GM12878 (cell line): ENCODE measurements around the gene NUDT16. TPM values are rescaled to one million over a fixed set of nuclear protein-coding genes. Genes with fewer than 3 reads are reported as not detected.

Experiments used
- ATAC-seq: fragments of 200-7000 bp; cut with Tn5 transposase; 3 replicates; pipeline ENCODE4 v1.9.1; 2020; ENCODE audit warnings: mild to moderate bottlenecking, moderate library complexity
- BruUV-seq: library from RNA; stranded (reverse); fragments of 400-500 nt; replicated peaks from 2 replicates; lab custom pipeline; 2021; lab: Mats Ljungman, UMichigan
- CTCF ChIA-PET: fragments of 300-600 bp; sonication (Branson Sonifier 250); formaldehyde crosslinking; extraction: SDS; loops from one replicate; lab custom pipeline; 2021; ENCODE audit warnings: inconsistent platforms; lab: Yijun Ruan, JAX
- POLR2A ChIA-PET: fragments of 350-600 bp; formaldehyde crosslinking; extraction: SDS; loops from one replicate; lab custom pipeline; 2021; ENCODE audit warnings: inconsistent platforms; lab: Charles Lee
- RAD21 ChIA-PET: fragments of 300-600 bp; sonication (Branson Sonifier 250); formaldehyde crosslinking; loops from one replicate; lab custom pipeline; 2023; ENCODE audit warnings: antibody characterized with exemption; ENCODE audit not compliant: unreplicated experiment; lab: Charles Lee
- SMC1A ChIA-PET: fragments of 300-600 bp; sonication (Branson Sonifier 250); formaldehyde crosslinking; loops from one replicate; lab custom pipeline; 2023; ENCODE audit not compliant: unreplicated experiment, uncharacterized antibody; lab: Charles Lee
- DNase-seq: peaks from one replicate; pipeline ENCODE4 v3.0.0-alpha.2; 2011; ENCODE audit warnings: low read depth, low spot score
- FAIRE-seq: peaks from 3 replicates; lab custom pipeline; 2011; peaks lifted over from hg19 to GRCh38; lab: Jason Lieb, UNC
- H2AFZ ChIP-seq: 2 replicates; pipeline ENCODE4 v1.6.0; 2011; ENCODE audit warnings: low read depth, low read length, control low read depth; ENCODE audit not compliant: control insufficient read depth
- H3K27ac ChIP-seq: 2 replicates; pipeline ENCODE4 v1.5.1; 2011; ENCODE audit warnings: control low read depth; ENCODE audit not compliant: control insufficient read depth, insufficient read depth
- H3K27me3 ChIP-seq, 2 experiments: replicated peaks in 1 of 2; 2 replicates each; pipeline versions ENCODE4 v1.6.0 to v1.6.1; 2011; ENCODE audit warnings: low read length in 1 of 2; ENCODE audit not compliant: control insufficient read depth in 2 of 2, insufficient read depth in 2 of 2
- H3K36me3 ChIP-seq, 2 experiments: 2 replicates each; pipeline ENCODE4 v1.5.1; 2011; ENCODE audit warnings: low read length in 1 of 2; ENCODE audit not compliant: control insufficient read depth in 2 of 2, insufficient read depth in 2 of 2
- H3K4me1 ChIP-seq: 2 replicates; pipeline ENCODE4 v1.6.1; 2011; ENCODE audit warnings: mild to moderate bottlenecking, low read length, moderate library complexity, mixed read lengths; ENCODE audit not compliant: control insufficient read depth, insufficient read depth
- H3K4me2 ChIP-seq: 2 replicates; pipeline ENCODE4 v1.6.0; 2011; ENCODE audit warnings: control low read depth; ENCODE audit not compliant: control insufficient read depth, insufficient read depth
- H3K4me3 ChIP-seq: fragments of 200-600 bp; sonication (generic); 2 replicates; pipeline ENCODE4 v1.5.1; 2016
- H3K79me2 ChIP-seq: 2 replicates; pipeline ENCODE4 v1.6.0; 2011; ENCODE audit warnings: low read length; ENCODE audit not compliant: control insufficient read depth, insufficient read depth
- H3K9ac ChIP-seq: 2 replicates; pipeline ENCODE4 v1.8.0; 2011; ENCODE audit warnings: low read length, control low read depth, mixed read lengths; ENCODE audit not compliant: control insufficient read depth, insufficient read depth
- H3K9me3 ChIP-seq: replicated peaks from 3 replicates; pipeline ENCODE4 v1.5.1; 2011; ENCODE audit warnings: mild to moderate bottlenecking, low read length; ENCODE audit not compliant: control insufficient read depth, insufficient read depth
- H4K20me1 ChIP-seq: 2 replicates; pipeline ENCODE4 v1.6.0; 2011; ENCODE audit not compliant: control insufficient read depth, insufficient read depth
- CEBPB ChIP-seq, 2 experiments: fragments of 150-350 bp in 1 of 2; IDR thresholded peaks; 2 replicates each; pipeline ENCODE4 v1.6.1; 2012 to 2014; ENCODE audit warnings: low read depth in 2 of 2, low read length in 2 of 2, borderline replicate concordance in 1 of 2, inconsistent platforms in 1 of 2
- CHD1 ChIP-seq: IDR thresholded peaks from 2 replicates; pipeline ENCODE4 v1.6.1; 2012; ENCODE audit warnings: low read depth, low read length, improper control_type of control experiment
- EP300 ChIP-seq, 2 experiments: fragments of 150-350 bp in 1 of 2; IDR thresholded peaks; 2 replicates each; pipeline ENCODE4 v1.6.1; 2011 to 2012; ENCODE audit warnings: low read depth in 2 of 2, low read length in 2 of 2, borderline replicate concordance in 1 of 2, improper control_type of control experiment in 1 of 2, inconsistent platforms in 1 of 2; ENCODE audit not compliant: control insufficient read depth in 1 of 2
- HCFC1 ChIP-seq: fragments of 150-350 bp; IDR thresholded peaks from 2 replicates; pipeline ENCODE4 v1.6.1; 2014; ENCODE audit warnings: low read length
- HDAC2 ChIP-seq: fragments of 200-600 bp; sonication (generic); IDR thresholded peaks from 2 replicates; pipeline ENCODE4 v1.6.1; 2017
- KDM1A ChIP-seq: fragments of 200-600 bp; sonication (generic); IDR thresholded peaks from 2 replicates; pipeline ENCODE4 v1.6.1; 2016; ENCODE audit warnings: borderline replicate concordance
- KLF5 ChIP-seq: fragments of 450-650 bp; IDR thresholded peaks from 2 replicates; pipeline ENCODE4 v1.6.1; 2014; ENCODE audit warnings: mild to moderate bottlenecking; ENCODE audit not compliant: partially characterized antibody
- NFYA ChIP-seq: IDR thresholded peaks from 2 replicates; pipeline ENCODE4 v1.6.1; 2011; ENCODE audit warnings: low read depth, mild to moderate bottlenecking, low read length, improper control_type of control experiment, borderline replicate concordance
- POLR2AphosphoS5 ChIP-seq: IDR thresholded peaks from 2 replicates; pipeline ENCODE4 v1.6.1; 2011; ENCODE audit warnings: mild to moderate bottlenecking, low read length, inconsistent platforms
- RAD51 ChIP-seq: fragments of 450-650 bp; IDR thresholded peaks from 2 replicates; pipeline ENCODE4 v1.6.1; 2016; ENCODE audit warnings: moderate library complexity, mild to moderate bottlenecking, inconsistent platforms
- RUNX3 ChIP-seq: IDR thresholded peaks from 2 replicates; pipeline ENCODE4 v1.6.1; 2012; ENCODE audit warnings: low read length, inconsistent platforms
- SRF ChIP-seq, 2 experiments: IDR thresholded peaks; 2 replicates each; pipeline ENCODE4 v1.6.1; 2011; ENCODE audit warnings: low read depth in 2 of 2, low read length in 2 of 2, mild to moderate bottlenecking in 1 of 2, moderate library complexity in 1 of 2
- WRNIP1 ChIP-seq: IDR thresholded peaks from 2 replicates; pipeline ENCODE4 v1.6.1; 2011; ENCODE audit warnings: low read depth, low read length, improper control_type of control experiment, borderline replicate concordance
- WGBS: methylation state at CpG from one replicate; pipeline ENCODE4 v1.1.6; 2016; ENCODE audit warnings: low lambda C conversion rate; ENCODE audit not compliant: insufficient replicate concordance, insufficient coverage; ENCODE audit errors: missing lambda C conversion rate; 5-methylcytosine and 5-hydroxymethylcytosine counted together
- in situ Hi-C: fragments of 300-500 bp; cut with MboI; formaldehyde crosslinking; loops from 9 replicates; pipeline ENCODE4 v1.14.3; 2018; ENCODE audit warnings: mixed read lengths
- intact Hi-C: fragments of 100-400 bp; cut with micrococcal nuclease; formaldehyde crosslinking; loops from one replicate; pipeline ENCODE4 v1.14.2; 2022; ENCODE audit not compliant: unreplicated experiment
- polyA plus RNA-seq, 11 experiments: library from polyadenylated mRNA; depleted of rRNA in 4 of 11; unstranded in 6 of 11; stranded (reverse) in 5 of 11; fragments of >200 nt; fragmentation: Nextera tagmentation in 4 of 11; fragmentation: Illumina TruSeq in 1 of 11; extraction: Ambion mirVana in 4 of 11; extraction: Trizol in 1 of 11; gene quantifications; 1 replicate in 1 of 11; 2 replicates in 10 of 11; pipeline versions ENCODE4 v1.2.1 to v1.2.3, GENCODE V29; 2011 to 2016; ENCODE audit warnings: inconsistent platforms in 2 of 11, missing spikeins in 2 of 11, low read depth in 1 of 11
- total RNA-seq, 4 experiments: library from RNA; depleted of rRNA in 3 of 4; stranded (reverse); fragments of >200 nt in 3 of 4; fragmentation: Illumina TruSeq in 1 of 4; extraction: Trizol in 1 of 4; gene quantifications; 2 replicates each; pipeline versions ENCODE4 v1.2.1 to v1.2.3, GENCODE V29; 2013 to 2021
- TF ChIP-seq, protein P1 (sequence below): fragments of 150-350 bp; IDR thresholded peaks from 2 replicates; pipeline ENCODE4 v1.6.1; 2014; ENCODE audit warnings: mild to moderate bottlenecking, low read depth, low read length
- TF ChIP-seq, protein P2 (sequence below): IDR thresholded peaks from 2 replicates; pipeline ENCODE4 v1.6.1; 2012; ENCODE audit warnings: low read length, inconsistent platforms
- TF ChIP-seq, protein P3 (sequence below): fragments of 450-650 bp; IDR thresholded peaks from 2 replicates; pipeline ENCODE4 v1.6.1; 2017; ENCODE audit warnings: mild to moderate bottlenecking, moderate library complexity
- TF ChIP-seq, protein P4 (sequence below): fragments of 450-650 bp; IDR thresholded peaks from 2 replicates; pipeline ENCODE4 v1.6.1; 2017; ENCODE audit warnings: mild to moderate bottlenecking, low read depth, inconsistent platforms; ENCODE audit not compliant: poor library complexity, severe bottlenecking

NUDT16 gene
- total and polyA plus RNA-seq, 10 of the 15 experiments (the other 5 are each of a cell fraction or from before 2014, with no cell fraction given): 1.4 to 16.6 (median 10.4) TPM

DNA sequence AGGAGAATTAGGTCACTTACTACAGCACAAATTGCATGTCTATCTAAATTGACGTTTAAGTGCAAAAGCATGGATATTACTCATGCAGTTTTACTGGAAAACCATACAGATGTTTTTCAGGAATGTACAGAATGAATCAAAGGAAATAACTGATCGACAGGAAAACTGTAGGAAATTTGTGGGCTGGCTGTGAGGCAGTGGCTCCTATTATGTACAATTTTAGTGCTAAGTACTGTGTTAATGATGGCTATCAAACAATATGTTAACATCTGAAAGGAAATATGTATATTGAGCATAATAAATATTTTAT lies 6.9 kb downstream of the NUDT16 start:
- no peak overlapping the region for H3K4me3 ChIP-seq
- no peaks in the 10 kb centered on the region; a peak in 1 of 4 replicates for H3K27me3 ChIP-seq
- no peak for ATAC-seq
- BruUV-seq: no TSS peak
- ChIA-PET SMC1A (no interaction called here), POLR2A (no interaction called here), CTCF (no interaction called here), RAD21 (no interaction called here)
- H3K27ac ChIP-seq: no peak overlapping the region
- H3K4me2 ChIP-seq: no peak overlapping the region
- H2AFZ ChIP-seq: no peak overlapping the region
- H3K4me1 ChIP-seq: peaks cover 7% of the 10 kb centered on the region; the same call in 1 of the 2 replicates
- no peaks in the 10 kb centered on the region for H3K9me3 ChIP-seq
- H3K36me3 ChIP-seq: no peaks in the 10 kb centered on the region; a peak in 1 of 4 replicates
- DNase-seq: no peak
- no peak overlapping the region for H3K9ac ChIP-seq
- WGBS: 95% methylated on average over 2 of the region's 2 CpGs
- no peaks in the 10 kb centered on the region for H4K20me1 ChIP-seq
- H3K79me2 ChIP-seq: no peaks in the 10 kb centered on the region
- in situ Hi-C loops: no loop called here
- intact Hi-C loops: no loop called here
- FAIRE-seq: no peak
- TF ChIP-seq RAD51 (no peak), KDM1A (no peak), HDAC2 (no peak), SRF (IDR thresholded peaks at IDR 0.05; ENCODE audit: low read depth in 2 of 2, low read length in 2 of 2) (no peak), CHD1 (no peak), WRNIP1 (no peak), KLF5 (no peak), POLR2AphosphoS5 (no peak), HCFC1 (no peak), EP300 (IDR thresholded peaks at IDR 0.05; ENCODE audit: borderline replicate concordance in 1 of 2, control insufficient read depth in 1 of 2, low read depth in 2 of 2, low read length in 2 of 2) (no peak), NFYA (no peak), RUNX3 (no peak), CEBPB (IDR thresholded peaks at IDR 0.05; ENCODE audit: borderline replicate concordance in 1 of 2, low read depth in 2 of 2, low read length in 2 of 2) (no peak)
- TF ChIP-seq, protein P1, sequence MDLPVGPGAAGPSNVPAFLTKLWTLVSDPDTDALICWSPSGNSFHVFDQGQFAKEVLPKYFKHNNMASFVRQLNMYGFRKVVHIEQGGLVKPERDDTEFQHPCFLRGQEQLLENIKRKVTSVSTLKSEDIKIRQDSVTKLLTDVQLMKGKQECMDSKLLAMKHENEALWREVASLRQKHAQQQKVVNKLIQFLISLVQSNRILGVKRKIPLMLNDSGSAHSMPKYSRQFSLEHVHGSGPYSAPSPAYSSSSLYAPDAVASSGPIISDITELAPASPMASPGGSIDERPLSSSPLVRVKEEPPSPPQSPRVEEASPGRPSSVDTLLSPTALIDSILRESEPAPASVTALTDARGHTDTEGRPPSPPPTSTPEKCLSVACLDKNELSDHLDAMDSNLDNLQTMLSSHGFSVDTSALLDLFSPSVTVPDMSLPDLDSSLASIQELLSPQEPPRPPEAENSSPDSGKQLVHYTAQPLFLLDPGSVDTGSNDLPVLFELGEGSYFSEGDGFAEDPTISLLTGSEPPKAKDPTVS: no peak
- TF ChIP-seq, protein P2, sequence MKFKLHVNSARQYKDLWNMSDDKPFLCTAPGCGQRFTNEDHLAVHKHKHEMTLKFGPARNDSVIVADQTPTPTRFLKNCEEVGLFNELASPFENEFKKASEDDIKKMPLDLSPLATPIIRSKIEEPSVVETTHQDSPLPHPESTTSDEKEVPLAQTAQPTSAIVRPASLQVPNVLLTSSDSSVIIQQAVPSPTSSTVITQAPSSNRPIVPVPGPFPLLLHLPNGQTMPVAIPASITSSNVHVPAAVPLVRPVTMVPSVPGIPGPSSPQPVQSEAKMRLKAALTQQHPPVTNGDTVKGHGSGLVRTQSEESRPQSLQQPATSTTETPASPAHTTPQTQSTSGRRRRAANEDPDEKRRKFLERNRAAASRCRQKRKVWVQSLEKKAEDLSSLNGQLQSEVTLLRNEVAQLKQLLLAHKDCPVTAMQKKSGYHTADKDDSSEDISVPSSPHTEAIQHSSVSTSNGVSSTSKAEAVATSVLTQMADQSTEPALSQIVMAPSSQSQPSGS: no peak
- TF ChIP-seq, protein P3, sequence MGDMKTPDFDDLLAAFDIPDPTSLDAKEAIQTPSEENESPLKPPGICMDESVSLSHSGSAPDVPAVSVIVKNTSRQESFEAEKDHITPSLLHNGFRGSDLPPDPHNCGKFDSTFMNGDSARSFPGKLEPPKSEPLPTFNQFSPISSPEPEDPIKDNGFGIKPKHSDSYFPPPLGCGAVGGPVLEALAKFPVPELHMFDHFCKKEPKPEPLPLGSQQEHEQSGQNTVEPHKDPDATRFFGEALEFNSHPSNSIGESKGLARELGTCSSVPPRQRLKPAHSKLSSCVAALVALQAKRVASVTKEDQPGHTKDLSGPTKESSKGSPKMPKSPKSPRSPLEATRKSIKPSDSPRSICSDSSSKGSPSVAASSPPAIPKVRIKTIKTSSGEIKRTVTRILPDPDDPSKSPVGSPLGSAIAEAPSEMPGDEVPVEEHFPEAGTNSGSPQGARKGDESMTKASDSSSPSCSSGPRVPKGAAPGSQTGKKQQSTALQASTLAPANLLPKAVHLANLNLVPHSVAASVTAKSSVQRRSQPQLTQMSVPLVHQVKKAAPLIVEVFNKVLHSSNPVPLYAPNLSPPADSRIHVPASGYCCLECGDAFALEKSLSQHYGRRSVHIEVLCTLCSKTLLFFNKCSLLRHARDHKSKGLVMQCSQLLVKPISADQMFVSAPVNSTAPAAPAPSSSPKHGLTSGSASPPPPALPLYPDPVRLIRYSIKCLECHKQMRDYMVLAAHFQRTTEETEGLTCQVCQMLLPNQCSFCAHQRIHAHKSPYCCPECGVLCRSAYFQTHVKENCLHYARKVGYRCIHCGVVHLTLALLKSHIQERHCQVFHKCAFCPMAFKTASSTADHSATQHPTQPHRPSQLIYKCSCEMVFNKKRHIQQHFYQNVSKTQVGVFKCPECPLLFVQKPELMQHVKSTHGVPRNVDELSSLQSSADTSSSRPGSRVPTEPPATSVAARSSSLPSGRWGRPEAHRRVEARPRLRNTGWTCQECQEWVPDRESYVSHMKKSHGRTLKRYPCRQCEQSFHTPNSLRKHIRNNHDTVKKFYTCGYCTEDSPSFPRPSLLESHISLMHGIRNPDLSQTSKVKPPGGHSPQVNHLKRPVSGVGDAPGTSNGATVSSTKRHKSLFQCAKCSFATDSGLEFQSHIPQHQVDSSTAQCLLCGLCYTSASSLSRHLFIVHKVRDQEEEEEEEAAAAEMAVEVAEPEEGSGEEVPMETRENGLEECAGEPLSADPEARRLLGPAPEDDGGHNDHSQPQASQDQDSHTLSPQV: no peak
- TF ChIP-seq, protein P4, sequence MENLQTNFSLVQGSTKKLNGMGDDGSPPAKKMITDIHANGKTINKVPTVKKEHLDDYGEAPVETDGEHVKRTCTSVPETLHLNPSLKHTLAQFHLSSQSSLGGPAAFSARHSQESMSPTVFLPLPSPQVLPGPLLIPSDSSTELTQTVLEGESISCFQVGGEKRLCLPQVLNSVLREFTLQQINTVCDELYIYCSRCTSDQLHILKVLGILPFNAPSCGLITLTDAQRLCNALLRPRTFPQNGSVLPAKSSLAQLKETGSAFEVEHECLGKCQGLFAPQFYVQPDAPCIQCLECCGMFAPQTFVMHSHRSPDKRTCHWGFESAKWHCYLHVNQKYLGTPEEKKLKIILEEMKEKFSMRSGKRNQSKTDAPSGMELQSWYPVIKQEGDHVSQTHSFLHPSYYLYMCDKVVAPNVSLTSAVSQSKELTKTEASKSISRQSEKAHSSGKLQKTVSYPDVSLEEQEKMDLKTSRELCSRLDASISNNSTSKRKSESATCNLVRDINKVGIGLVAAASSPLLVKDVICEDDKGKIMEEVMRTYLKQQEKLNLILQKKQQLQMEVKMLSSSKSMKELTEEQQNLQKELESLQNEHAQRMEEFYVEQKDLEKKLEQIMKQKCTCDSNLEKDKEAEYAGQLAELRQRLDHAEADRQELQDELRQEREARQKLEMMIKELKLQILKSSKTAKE: no peak
